K562 (cell line): ENCODE data around the gene MCU.

Source experiments
- JUN ChIP-seq, 2 experiments: sonication (generic) in 1 of 2; formaldehyde crosslinking in 1 of 2; IDR thresholded peaks; 2 replicates each; pipeline versions ENCODE4 v1.6.1 to v1.8.0; 2012 to 2022; ENCODE audit warnings: borderline replicate concordance in 2 of 2, mild to moderate bottlenecking in 2 of 2, improper control_type of control experiment in 1 of 2, low read depth in 1 of 2, low read length in 1 of 2, missing genetic modification reagents in 1 of 2
- PHTF2 ChIP-seq: fragments of 250-450 bp; sonication (Bioruptor Pico); IDR thresholded peaks from 2 replicates; pipeline ENCODE4 v1.5.0; 2021; ENCODE audit warnings: mild to moderate bottlenecking
- U2AF1 ChIP-seq: fragments of 200-400 bp; formaldehyde crosslinking; optimal IDR thresholded peaks from 2 replicates; pipeline ENCODE3; 2017; ENCODE audit warnings: mild to moderate bottlenecking, low read depth, low read length, moderate library complexity
- ZNF124 ChIP-seq: sonication (generic); formaldehyde crosslinking; IDR thresholded peaks from 2 replicates; pipeline ENCODE4 v1.8.1; 2022; ENCODE audit warnings: missing genetic modification reagents
- TF ChIP-seq, protein P1 (sequence below), 3 experiments: IDR thresholded peaks in 2 of 3; conservative IDR thresholded peaks in 1 of 3; 2 replicates each; pipeline ENCODE4 v1.5.1; 2011 to 2012; ENCODE audit warnings: low read length in 3 of 3, mild to moderate bottlenecking in 3 of 3, control low read depth in 2 of 3, improper control_type of control experiment in 1 of 3, inconsistent platforms in 1 of 3, low read depth in 1 of 3, mixed read lengths in 1 of 3, moderate library complexity in 1 of 3; ENCODE audit not compliant: insufficient read depth in 2 of 3
- TF ChIP-seq, protein P2 (sequence below): fragments of 450-650 bp; IDR thresholded peaks from 2 replicates; pipeline ENCODE4 v1.6.1; 2016; ENCODE audit warnings: mild to moderate bottlenecking, moderate library complexity

- TF ChIP-seq, protein P1, sequence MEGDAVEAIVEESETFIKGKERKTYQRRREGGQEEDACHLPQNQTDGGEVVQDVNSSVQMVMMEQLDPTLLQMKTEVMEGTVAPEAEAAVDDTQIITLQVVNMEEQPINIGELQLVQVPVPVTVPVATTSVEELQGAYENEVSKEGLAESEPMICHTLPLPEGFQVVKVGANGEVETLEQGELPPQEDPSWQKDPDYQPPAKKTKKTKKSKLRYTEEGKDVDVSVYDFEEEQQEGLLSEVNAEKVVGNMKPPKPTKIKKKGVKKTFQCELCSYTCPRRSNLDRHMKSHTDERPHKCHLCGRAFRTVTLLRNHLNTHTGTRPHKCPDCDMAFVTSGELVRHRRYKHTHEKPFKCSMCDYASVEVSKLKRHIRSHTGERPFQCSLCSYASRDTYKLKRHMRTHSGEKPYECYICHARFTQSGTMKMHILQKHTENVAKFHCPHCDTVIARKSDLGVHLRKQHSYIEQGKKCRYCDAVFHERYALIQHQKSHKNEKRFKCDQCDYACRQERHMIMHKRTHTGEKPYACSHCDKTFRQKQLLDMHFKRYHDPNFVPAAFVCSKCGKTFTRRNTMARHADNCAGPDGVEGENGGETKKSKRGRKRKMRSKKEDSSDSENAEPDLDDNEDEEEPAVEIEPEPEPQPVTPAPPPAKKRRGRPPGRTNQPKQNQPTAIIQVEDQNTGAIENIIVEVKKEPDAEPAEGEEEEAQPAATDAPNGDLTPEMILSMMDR (IDR thresholded peaks at IDR 0.05 in 2 of 3, conservative IDR thresholded peaks at IDR 0.05 in 1 of 3; ENCODE audit: insufficient read depth in 2 of 3, low read depth in 1 of 3, low read length in 3 of 3) = no peak; a peak in 1 of 6 replicates
- TF ChIP-seq, protein P2, sequence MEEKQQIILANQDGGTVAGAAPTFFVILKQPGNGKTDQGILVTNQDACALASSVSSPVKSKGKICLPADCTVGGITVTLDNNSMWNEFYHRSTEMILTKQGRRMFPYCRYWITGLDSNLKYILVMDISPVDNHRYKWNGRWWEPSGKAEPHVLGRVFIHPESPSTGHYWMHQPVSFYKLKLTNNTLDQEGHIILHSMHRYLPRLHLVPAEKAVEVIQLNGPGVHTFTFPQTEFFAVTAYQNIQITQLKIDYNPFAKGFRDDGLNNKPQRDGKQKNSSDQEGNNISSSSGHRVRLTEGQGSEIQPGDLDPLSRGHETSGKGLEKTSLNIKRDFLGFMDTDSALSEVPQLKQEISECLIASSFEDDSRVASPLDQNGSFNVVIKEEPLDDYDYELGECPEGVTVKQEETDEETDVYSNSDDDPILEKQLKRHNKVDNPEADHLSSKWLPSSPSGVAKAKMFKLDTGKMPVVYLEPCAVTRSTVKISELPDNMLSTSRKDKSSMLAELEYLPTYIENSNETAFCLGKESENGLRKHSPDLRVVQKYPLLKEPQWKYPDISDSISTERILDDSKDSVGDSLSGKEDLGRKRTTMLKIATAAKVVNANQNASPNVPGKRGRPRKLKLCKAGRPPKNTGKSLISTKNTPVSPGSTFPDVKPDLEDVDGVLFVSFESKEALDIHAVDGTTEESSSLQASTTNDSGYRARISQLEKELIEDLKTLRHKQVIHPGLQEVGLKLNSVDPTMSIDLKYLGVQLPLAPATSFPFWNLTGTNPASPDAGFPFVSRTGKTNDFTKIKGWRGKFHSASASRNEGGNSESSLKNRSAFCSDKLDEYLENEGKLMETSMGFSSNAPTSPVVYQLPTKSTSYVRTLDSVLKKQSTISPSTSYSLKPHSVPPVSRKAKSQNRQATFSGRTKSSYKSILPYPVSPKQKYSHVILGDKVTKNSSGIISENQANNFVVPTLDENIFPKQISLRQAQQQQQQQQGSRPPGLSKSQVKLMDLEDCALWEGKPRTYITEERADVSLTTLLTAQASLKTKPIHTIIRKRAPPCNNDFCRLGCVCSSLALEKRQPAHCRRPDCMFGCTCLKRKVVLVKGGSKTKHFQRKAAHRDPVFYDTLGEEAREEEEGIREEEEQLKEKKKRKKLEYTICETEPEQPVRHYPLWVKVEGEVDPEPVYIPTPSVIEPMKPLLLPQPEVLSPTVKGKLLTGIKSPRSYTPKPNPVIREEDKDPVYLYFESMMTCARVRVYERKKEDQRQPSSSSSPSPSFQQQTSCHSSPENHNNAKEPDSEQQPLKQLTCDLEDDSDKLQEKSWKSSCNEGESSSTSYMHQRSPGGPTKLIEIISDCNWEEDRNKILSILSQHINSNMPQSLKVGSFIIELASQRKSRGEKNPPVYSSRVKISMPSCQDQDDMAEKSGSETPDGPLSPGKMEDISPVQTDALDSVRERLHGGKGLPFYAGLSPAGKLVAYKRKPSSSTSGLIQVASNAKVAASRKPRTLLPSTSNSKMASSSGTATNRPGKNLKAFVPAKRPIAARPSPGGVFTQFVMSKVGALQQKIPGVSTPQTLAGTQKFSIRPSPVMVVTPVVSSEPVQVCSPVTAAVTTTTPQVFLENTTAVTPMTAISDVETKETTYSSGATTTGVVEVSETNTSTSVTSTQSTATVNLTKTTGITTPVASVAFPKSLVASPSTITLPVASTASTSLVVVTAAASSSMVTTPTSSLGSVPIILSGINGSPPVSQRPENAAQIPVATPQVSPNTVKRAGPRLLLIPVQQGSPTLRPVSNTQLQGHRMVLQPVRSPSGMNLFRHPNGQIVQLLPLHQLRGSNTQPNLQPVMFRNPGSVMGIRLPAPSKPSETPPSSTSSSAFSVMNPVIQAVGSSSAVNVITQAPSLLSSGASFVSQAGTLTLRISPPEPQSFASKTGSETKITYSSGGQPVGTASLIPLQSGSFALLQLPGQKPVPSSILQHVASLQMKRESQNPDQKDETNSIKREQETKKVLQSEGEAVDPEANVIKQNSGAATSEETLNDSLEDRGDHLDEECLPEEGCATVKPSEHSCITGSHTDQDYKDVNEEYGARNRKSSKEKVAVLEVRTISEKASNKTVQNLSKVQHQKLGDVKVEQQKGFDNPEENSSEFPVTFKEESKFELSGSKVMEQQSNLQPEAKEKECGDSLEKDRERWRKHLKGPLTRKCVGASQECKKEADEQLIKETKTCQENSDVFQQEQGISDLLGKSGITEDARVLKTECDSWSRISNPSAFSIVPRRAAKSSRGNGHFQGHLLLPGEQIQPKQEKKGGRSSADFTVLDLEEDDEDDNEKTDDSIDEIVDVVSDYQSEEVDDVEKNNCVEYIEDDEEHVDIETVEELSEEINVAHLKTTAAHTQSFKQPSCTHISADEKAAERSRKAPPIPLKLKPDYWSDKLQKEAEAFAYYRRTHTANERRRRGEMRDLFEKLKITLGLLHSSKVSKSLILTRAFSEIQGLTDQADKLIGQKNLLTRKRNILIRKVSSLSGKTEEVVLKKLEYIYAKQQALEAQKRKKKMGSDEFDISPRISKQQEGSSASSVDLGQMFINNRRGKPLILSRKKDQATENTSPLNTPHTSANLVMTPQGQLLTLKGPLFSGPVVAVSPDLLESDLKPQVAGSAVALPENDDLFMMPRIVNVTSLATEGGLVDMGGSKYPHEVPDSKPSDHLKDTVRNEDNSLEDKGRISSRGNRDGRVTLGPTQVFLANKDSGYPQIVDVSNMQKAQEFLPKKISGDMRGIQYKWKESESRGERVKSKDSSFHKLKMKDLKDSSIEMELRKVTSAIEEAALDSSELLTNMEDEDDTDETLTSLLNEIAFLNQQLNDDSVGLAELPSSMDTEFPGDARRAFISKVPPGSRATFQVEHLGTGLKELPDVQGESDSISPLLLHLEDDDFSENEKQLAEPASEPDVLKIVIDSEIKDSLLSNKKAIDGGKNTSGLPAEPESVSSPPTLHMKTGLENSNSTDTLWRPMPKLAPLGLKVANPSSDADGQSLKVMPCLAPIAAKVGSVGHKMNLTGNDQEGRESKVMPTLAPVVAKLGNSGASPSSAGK = no peak
- TF ChIP-seq ZNF124 (CRISPR knock-in tag) (no peak), JUN (IDR thresholded peaks at IDR 0.05; ENCODE audit: borderline replicate concordance, low read depth, low read length) (no peak), JUN (CRISPR knock-in tag; IDR thresholded peaks at IDR 0.05; ENCODE audit: borderline replicate concordance) (no peak), PHTF2 (CRISPR knock-in tag) (no peak), U2AF1 (no peak)
Observed at GRCh38 chr10:72913287-72913686, 221.3 kb downstream of the MCU start.
